ENCODE results near the gene LDB3.
A peak's percentile ranks its signal among the peaks of the same experiment; 100 is the strongest.

Gene LDB3

DNA sequence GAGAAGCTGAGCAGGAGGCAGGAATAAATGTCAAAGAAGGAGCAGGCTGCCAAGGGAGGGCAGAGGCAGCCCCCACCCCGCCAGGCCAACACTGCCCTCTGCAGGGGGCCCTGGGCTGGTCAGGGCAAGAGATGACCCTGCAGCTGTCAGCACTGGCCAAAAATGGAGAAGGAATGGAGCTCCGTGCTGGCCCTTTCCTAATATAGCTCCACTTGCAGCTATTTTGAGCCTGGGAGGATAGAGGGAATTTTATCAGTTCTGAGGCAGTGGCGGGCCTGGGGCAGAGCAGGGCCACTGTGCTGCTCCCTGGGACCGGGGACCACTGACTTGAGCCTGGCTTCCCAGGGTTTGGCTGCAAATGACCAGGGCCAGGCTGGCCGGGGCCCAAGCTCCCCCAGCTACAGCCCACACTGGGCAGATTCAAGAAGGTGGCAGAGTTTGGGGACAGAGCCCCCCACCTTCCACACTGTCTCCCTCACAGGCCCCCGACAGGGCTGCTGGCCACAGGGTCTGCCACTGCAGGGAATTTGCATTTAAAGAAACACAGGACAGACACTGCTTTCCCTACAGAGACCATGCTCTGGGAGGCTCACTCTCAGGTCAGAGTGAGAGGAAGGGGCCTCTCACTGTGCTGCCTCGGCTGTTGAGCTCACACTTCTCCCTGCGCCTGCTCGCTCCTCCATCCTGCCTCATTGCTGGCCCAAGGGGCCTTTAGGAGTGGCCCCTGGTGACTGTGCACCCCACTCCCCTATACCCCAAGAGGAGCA is 16.2 kb downstream of the LDB3 start:
- H3K4me2 ChIP-seq (ENCODE audit: low read length), result no peak overlapping the region
- H3K4ac ChIP-seq (ENCODE audit: low read depth, low read length), result no peak overlapping the region
- H3K23ac ChIP-seq (ENCODE audit: low read length), result no peak overlapping the region
- no peaks in the 10 kb centered on the region for H3K36me3 ChIP-seq (ENCODE audit: control insufficient read depth, insufficient read depth, low read length)
- H3K27me3 ChIP-seq (ENCODE audit: insufficient read depth, low read length, poor library complexity), result no peaks in the 10 kb centered on the region
- H2BK5ac ChIP-seq (ENCODE audit: low read length), result no peak overlapping the region
- no peak overlapping the region for H4K5ac ChIP-seq (ENCODE audit: low read length)
- H3K56ac ChIP-seq (ENCODE audit: low read length), result peak overlapping the region; percentile 58
- no peak overlapping the region for H2AK5ac ChIP-seq (ENCODE audit: low read length)
- no peaks in the 10 kb centered on the region for H3K79me2 ChIP-seq (ENCODE audit: control insufficient read depth, insufficient read depth, low read length)
- peak; percentile 73 for DNase-seq
- no peak overlapping the region for H2BK120ac ChIP-seq (ENCODE audit: low read depth, low read length)
- peaks cover 2% of the 10 kb centered on the region for H3K4me1 ChIP-seq (ENCODE audit: control insufficient read depth, low read depth, low read length)
- WGBS (ENCODE audit: extremely low coverage, insufficient coverage, low lambda C conversion rate), result no CpG with 5 or more reads among the region's 9 CpGs
- H3K27ac ChIP-seq (ENCODE audit: low read depth, low read length), result no peak overlapping the region
- H3K4me3 ChIP-seq (ENCODE audit: low read length), result no peak overlapping the region
- peak overlapping the region; percentile 24 for H3K9ac ChIP-seq (ENCODE audit: low read length)
- no peak overlapping the region for H3K18ac ChIP-seq (ENCODE audit: low read length)
- no peaks in the 10 kb centered on the region for H3K79me1 ChIP-seq (ENCODE audit: low read length)
- H4K8ac ChIP-seq (ENCODE audit: low read depth, low read length), result no peak overlapping the region
- no peak overlapping the region for H2BK15ac ChIP-seq (replicated peaks; ENCODE audit: low read depth)

DNA sequence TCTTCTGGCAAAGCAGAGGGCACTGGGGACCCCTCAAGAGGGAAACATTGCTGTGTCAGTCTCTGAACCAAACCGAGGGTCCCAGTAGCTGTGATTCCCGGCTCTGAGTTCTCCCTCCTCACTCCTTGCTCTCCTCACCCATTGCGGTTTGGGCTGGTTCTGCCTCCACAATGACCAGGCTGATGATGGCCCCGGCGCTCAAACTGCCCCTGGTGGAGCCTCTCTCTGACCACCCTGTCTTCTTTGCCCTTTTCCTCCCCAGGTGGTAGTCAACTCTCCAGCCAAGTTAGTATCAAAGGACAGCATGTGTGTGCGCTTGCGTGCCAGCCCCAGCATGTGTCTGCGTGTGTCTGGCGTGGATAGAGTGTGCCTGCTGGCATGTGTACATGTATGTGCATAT is 17.1 kb downstream of the LDB3 start:
- H3K4me2 ChIP-seq (ENCODE audit: low read length), result no peak overlapping the region
- no peak overlapping the region for H2BK5ac ChIP-seq (ENCODE audit: low read length)
- H2AK5ac ChIP-seq (ENCODE audit: low read length), result peak overlapping the region; percentile 68
- H3K18ac ChIP-seq (ENCODE audit: low read length), result no peak overlapping the region
- no peak overlapping the region for H3K23ac ChIP-seq (ENCODE audit: low read length)
- H3K9ac ChIP-seq (ENCODE audit: low read length), result no peak overlapping the region
- peak overlapping the region; percentile 39 for H3K56ac ChIP-seq (ENCODE audit: low read length)
- H3K4me3 ChIP-seq (ENCODE audit: low read length), result no peak overlapping the region
- H4K5ac ChIP-seq (ENCODE audit: low read length), result no peak overlapping the region
- H4K8ac ChIP-seq (ENCODE audit: low read depth, low read length), result no peak overlapping the region
- H3K4ac ChIP-seq (ENCODE audit: low read depth, low read length), result no peak overlapping the region
- H3K36me3 ChIP-seq (ENCODE audit: control insufficient read depth, insufficient read depth, low read length), result no peaks in the 10 kb centered on the region
- no peak overlapping the region for H2BK15ac ChIP-seq (replicated peaks; ENCODE audit: low read depth)
- WGBS (ENCODE audit: extremely low coverage, insufficient coverage, low lambda C conversion rate), result no CpG with 5 or more reads among the region's 9 CpGs
- no peaks in the 10 kb centered on the region for H3K27me3 ChIP-seq (ENCODE audit: insufficient read depth, low read length, poor library complexity)
- H3K79me2 ChIP-seq (ENCODE audit: control insufficient read depth, insufficient read depth, low read length), result no peaks in the 10 kb centered on the region
- H2BK120ac ChIP-seq (ENCODE audit: low read depth, low read length), result no peak overlapping the region
- no peaks in the 10 kb centered on the region for H3K79me1 ChIP-seq (ENCODE audit: low read length)
- H3K27ac ChIP-seq (ENCODE audit: low read depth, low read length), result no peak overlapping the region
- peaks cover 2% of the 10 kb centered on the region for H3K4me1 ChIP-seq (ENCODE audit: control insufficient read depth, low read depth, low read length)
- DNase-seq, result no peak

DNA sequence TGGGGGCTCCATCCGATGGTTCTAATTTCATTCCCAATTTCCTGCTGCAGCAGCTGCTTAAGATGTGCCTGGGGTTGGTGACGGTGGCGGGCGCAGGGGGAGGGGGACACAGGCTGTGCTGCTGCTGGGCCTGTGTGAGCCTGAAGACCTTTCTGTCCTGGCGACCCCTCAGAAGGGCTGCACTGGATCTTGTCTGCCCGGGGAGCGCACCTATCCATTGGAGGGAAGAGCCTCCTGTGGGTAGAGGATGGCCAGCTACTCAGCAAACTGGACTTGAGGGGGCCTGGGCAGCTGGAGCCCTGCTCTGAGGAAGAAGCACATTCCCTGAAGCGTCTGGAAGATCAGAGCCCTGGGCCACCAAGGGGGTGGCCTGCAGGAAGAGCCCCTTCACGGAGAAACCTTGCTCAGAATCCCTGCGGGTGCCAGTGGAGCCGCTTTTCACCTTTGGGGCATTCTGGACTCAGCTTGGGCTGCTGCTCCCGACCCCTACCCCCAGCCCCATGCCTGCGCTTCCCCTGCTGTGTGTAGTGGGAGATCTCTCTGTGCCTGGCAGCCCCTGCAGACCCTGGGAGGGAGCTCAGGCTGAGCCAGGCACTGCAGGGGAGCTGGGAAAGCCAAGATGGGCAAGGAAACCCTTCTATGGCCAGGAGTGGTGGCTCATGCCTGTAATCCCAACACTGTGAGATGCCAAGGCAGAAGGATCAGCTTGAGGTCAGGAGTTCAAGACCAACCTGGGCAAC is 17.8 kb downstream of the LDB3 start:
- H2AK5ac ChIP-seq (ENCODE audit: low read length), result peak overlapping the region; percentile 68
- H3K79me2 ChIP-seq (ENCODE audit: control insufficient read depth, insufficient read depth, low read length), result no peaks in the 10 kb centered on the region
- H2BK15ac ChIP-seq (replicated peaks; ENCODE audit: low read depth), result no peak overlapping the region
- no CpG with 5 or more reads among the region's 13 CpGs for WGBS (ENCODE audit: extremely low coverage, insufficient coverage, low lambda C conversion rate)
- H3K18ac ChIP-seq (ENCODE audit: low read length), result no peak overlapping the region
- no peak overlapping the region for H3K9ac ChIP-seq (ENCODE audit: low read length)
- H3K4ac ChIP-seq (ENCODE audit: low read depth, low read length), result no peak overlapping the region
- H3K79me1 ChIP-seq (ENCODE audit: low read length), result no peaks in the 10 kb centered on the region
- H4K5ac ChIP-seq (ENCODE audit: low read length), result no peak overlapping the region
- no peaks in the 10 kb centered on the region for H3K36me3 ChIP-seq (ENCODE audit: control insufficient read depth, insufficient read depth, low read length)
- H3K4me2 ChIP-seq (ENCODE audit: low read length), result no peak overlapping the region
- H4K8ac ChIP-seq (ENCODE audit: low read depth, low read length), result no peak overlapping the region
- H3K56ac ChIP-seq (ENCODE audit: low read length), result peak overlapping the region; percentile 39
- H3K27ac ChIP-seq (ENCODE audit: low read depth, low read length), result no peak overlapping the region
- H2BK120ac ChIP-seq (ENCODE audit: low read depth, low read length), result no peak overlapping the region
- DNase-seq, result no peak
- peaks cover 2% of the 10 kb centered on the region for H3K4me1 ChIP-seq (ENCODE audit: control insufficient read depth, low read depth, low read length)
- no peak overlapping the region for H3K23ac ChIP-seq (ENCODE audit: low read length)
- H2BK5ac ChIP-seq (ENCODE audit: low read length), result no peak overlapping the region
- no peaks in the 10 kb centered on the region for H3K27me3 ChIP-seq (ENCODE audit: insufficient read depth, low read length, poor library complexity)
- no peak overlapping the region for H3K4me3 ChIP-seq (ENCODE audit: low read length)

DNA sequence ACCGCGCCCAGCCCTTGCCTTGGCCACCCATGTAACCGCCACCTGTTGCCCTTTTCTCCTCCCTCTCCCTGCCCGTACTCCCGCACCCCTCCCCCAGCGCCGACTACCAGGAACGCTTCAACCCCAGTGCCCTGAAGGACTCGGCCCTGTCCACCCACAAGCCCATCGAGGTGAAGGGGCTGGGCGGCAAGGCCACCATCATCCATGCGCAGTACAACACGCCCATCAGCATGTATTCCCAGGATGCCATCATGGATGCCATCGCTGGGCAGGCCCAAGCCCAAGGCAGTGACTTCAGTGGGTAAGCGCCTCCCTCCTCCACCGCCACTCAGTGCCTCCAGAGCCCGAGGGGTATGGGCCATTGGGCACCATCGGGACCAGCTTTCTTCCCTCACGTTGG is 18.7 kb downstream of the LDB3 start:
- no peak overlapping the region for H3K4me2 ChIP-seq (ENCODE audit: low read length)
- no peak overlapping the region for H4K8ac ChIP-seq (ENCODE audit: low read depth, low read length)
- H3K23ac ChIP-seq (ENCODE audit: low read length), result no peak overlapping the region
- H3K79me2 ChIP-seq (ENCODE audit: control insufficient read depth, insufficient read depth, low read length), result no peaks in the 10 kb centered on the region
- no peak for DNase-seq
- no peaks in the 10 kb centered on the region for H3K27me3 ChIP-seq (ENCODE audit: insufficient read depth, low read length, poor library complexity)
- no peaks in the 10 kb centered on the region for H3K36me3 ChIP-seq (ENCODE audit: control insufficient read depth, insufficient read depth, low read length)
- no peak overlapping the region for H2BK120ac ChIP-seq (ENCODE audit: low read depth, low read length)
- H3K9ac ChIP-seq (ENCODE audit: low read length), result no peak overlapping the region
- H3K56ac ChIP-seq (ENCODE audit: low read length), result peak overlapping the region; percentile 34
- H3K18ac ChIP-seq (ENCODE audit: low read length), result no peak overlapping the region
- H2BK15ac ChIP-seq (replicated peaks; ENCODE audit: low read depth), result no peak overlapping the region
- no peak overlapping the region for H2BK5ac ChIP-seq (ENCODE audit: low read length)
- no CpG with 5 or more reads among the region's 19 CpGs for WGBS (ENCODE audit: extremely low coverage, insufficient coverage, low lambda C conversion rate)
- peaks cover 2% of the 10 kb centered on the region for H3K4me1 ChIP-seq (ENCODE audit: control insufficient read depth, low read depth, low read length)
- no peak overlapping the region for H3K27ac ChIP-seq (ENCODE audit: low read depth, low read length)
- H3K4ac ChIP-seq (ENCODE audit: low read depth, low read length), result no peak overlapping the region
- H3K4me3 ChIP-seq (ENCODE audit: low read length), result no peak overlapping the region
- H3K79me1 ChIP-seq (ENCODE audit: low read length), result no peaks in the 10 kb centered on the region
- H2AK5ac ChIP-seq (ENCODE audit: low read length), result no peak overlapping the region
- H4K5ac ChIP-seq (ENCODE audit: low read length), result no peak overlapping the region

DNA sequence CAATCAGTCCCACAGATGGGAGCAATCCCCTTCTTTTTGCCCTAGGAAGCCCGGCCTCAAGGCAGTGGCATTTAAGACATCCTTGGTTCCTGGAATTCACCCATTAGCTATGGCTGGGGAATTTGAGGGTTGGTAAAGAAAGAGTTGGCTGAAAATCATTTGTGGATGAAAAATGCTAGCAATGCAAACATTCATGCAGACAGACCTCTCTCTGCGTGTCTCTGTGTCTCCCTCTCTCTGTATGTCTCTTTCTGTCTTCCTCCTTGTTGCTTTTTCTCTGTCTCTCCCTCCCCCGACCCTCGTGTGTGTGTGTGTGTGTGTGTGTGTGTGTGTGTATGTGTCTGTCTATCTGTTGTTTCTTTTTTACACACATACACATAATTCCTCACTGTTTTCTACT is 19.4 kb downstream of the LDB3 start:
- Histone ChIP-seq H3K79me2 (ENCODE audit: control insufficient read depth, insufficient read depth, low read length) (no peaks in the 10 kb centered on the region), H3K4me2 (ENCODE audit: low read length) (no peak overlapping the region), H2BK15ac (replicated peaks; ENCODE audit: low read depth) (no peak overlapping the region), H3K23ac (ENCODE audit: low read length) (no peak overlapping the region), H3K56ac (ENCODE audit: low read length) (peak overlapping the region; percentile 8), H3K4me1 (ENCODE audit: control insufficient read depth, low read depth, low read length) (peaks cover 2% of the 10 kb centered on the region), H3K4me3 (ENCODE audit: low read length) (no peak overlapping the region), H2AK5ac (ENCODE audit: low read length) (no peak overlapping the region), H3K36me3 (ENCODE audit: control insufficient read depth, insufficient read depth, low read length) (no peaks in the 10 kb centered on the region), H3K27me3 (ENCODE audit: insufficient read depth, low read length, poor library complexity) (no peaks in the 10 kb centered on the region), H2BK120ac (ENCODE audit: low read depth, low read length) (no peak overlapping the region), H4K5ac (ENCODE audit: low read length) (no peak overlapping the region), H3K27ac (ENCODE audit: low read depth, low read length) (no peak overlapping the region), H3K18ac (ENCODE audit: low read length) (no peak overlapping the region), H3K79me1 (ENCODE audit: low read length) (no peaks in the 10 kb centered on the region), H2BK5ac (ENCODE audit: low read length) (no peak overlapping the region), H4K8ac (ENCODE audit: low read depth, low read length) (no peak overlapping the region), H3K9ac (ENCODE audit: low read length) (no peak overlapping the region), H3K4ac (ENCODE audit: low read depth, low read length) (no peak overlapping the region)
- WGBS (ENCODE audit: extremely low coverage, insufficient coverage, low lambda C conversion rate), result no CpG with 5 or more reads among the region's 4 CpGs
- DNase-seq, result peak; percentile 52
